C4-2B (cell line): ENCODE measurements around the gene OR7A17.

ENCODE experiments used
- H3K27ac ChIP-seq: fragments of 450-650 bp; 2 replicates; pipeline ENCODE4 v1.5.1; 2017
- CTCF ChIP-seq: fragments of 450-650 bp; conservative IDR thresholded peaks from 2 replicates; pipeline ENCODE4 v1.5.1; 2017; ENCODE audit warnings: mild to moderate bottlenecking
- ZFX ChIP-seq: fragments of 450-650 bp; IDR thresholded peaks from 2 replicates; pipeline ENCODE4 v1.6.1; 2017

Gene OR7A17

GRCh38 chr19:14889994-14890642 is 4.2 kb upstream of the OR7A17 start:
- H3K27ac ChIP-seq = no peak overlapping the region
- TF ChIP-seq ZFX = no peak
- no peak for TF ChIP-seq CTCF

- H3K27ac ChIP-seq = no peak overlapping the region
- peak; percentile 81 for TF ChIP-seq CTCF
- TF ChIP-seq ZFX = no peak
These were observed 14.2 kb downstream of the OR7A17 start for GRCh38 chr19:14871619-14872230.

- TF ChIP-seq ZFX (no peak), CTCF (no peak)
- H3K27ac ChIP-seq = no peak overlapping the region
These were observed 17.4 kb downstream of the OR7A17 start for GRCh38 chr19:14868497-14868896.

GRCh38 chr19:14848822-14849221 is 37.1 kb downstream of the OR7A17 start, which contains the start of gene OR7A10:
OR7A10 (minus strand) TSS chr19:14848922; CDS start chr19:14841877, 7,045 bp downstream.
- TF ChIP-seq ZFX = no peak
- TF ChIP-seq CTCF = no peak
- no peak within 1 kb of the TSS for H3K27ac ChIP-seq

- TF ChIP-seq ZFX = no peak
- no peak for TF ChIP-seq CTCF
These were observed 42.4 kb downstream of the OR7A17 start for GRCh38 chr19:14843578-14843977.

GRCh38 chr19:14843169-14843568 is 42.8 kb downstream of the OR7A17 start:
- no peak overlapping the region for H3K27ac ChIP-seq
- TF ChIP-seq CTCF = no peak
- no peak for TF ChIP-seq ZFX

More at GRCh38 chr19:14843578-14843977, 42.4 kb downstream of the OR7A17 start:
- no peak overlapping the region for H3K27ac ChIP-seq

GRCh38 chr19:14840206-14840605 is 45.7 kb downstream of the OR7A17 start:
- H3K27ac ChIP-seq = no peak overlapping the region
- TF ChIP-seq CTCF (no peak), ZFX (no peak)
